CD8-positive, alpha-beta memory T cell (primary cell): Measurements from ENCODE around the gene LRP5. TPM values are rescaled to one million over a fixed set of nuclear protein-coding genes. Genes with fewer than 3 reads are reported as not detected.
A peak's percentile ranks its signal among the peaks of the same experiment; 100 is the strongest.
"Not testable (repeated sequence)": the region's sequence is repeated elsewhere in the genome, so short reads cannot be mapped to it uniquely, and the experiment has no call there.

Experiments used
- CTCF ChIA-PET: fragments of 350-600 bp; sonication (Branson Sonifier 250); formaldehyde crosslinking; loops from one replicate; lab custom pipeline; 2021; ENCODE audit warnings: antibody characterized with exemption; lab: Charles Lee
- POLR2A ChIA-PET: fragments of 350-600 bp; sonication (Branson Sonifier 250); formaldehyde crosslinking; loops from one replicate; lab custom pipeline; 2021; ENCODE audit warnings: antibody characterized with exemption; lab: Charles Lee
- DNase-seq, 5 donors: peaks; one replicate each; pipeline versions ENCODE4 v3.0.0 to v3.0.0-alpha.2; 2020 to 2022; ENCODE audit warnings: mixed read lengths in 1 of 5
- H3K27ac ChIP-seq: one replicate; pipeline ENCODE4 v1.7.0; 2013; ENCODE audit warnings: low read depth, mild to moderate bottlenecking, low read length, moderate library complexity
- H3K27me3 ChIP-seq: 2 replicates; pipeline ENCODE4 v1.7.0; 2013; ENCODE audit warnings: low read length, mild to moderate bottlenecking; ENCODE audit not compliant: insufficient read depth, poor library complexity, severe bottlenecking
- H3K36me3 ChIP-seq: 2 replicates; pipeline ENCODE4 v1.7.0; 2013; ENCODE audit warnings: mild to moderate bottlenecking, low read length, moderate library complexity; ENCODE audit not compliant: insufficient read depth
- H3K4me1 ChIP-seq: 2 replicates; pipeline ENCODE4 v1.7.0; 2013; ENCODE audit warnings: mild to moderate bottlenecking, low read length, moderate library complexity; ENCODE audit not compliant: insufficient read depth
- H3K4me3 ChIP-seq: 2 replicates; pipeline ENCODE4 v1.7.0; 2013; ENCODE audit warnings: mild to moderate bottlenecking, low read length
- H3K9me3 ChIP-seq: 2 replicates; pipeline ENCODE4 v1.7.0; 2013; ENCODE audit warnings: mild to moderate bottlenecking, low read length
- H3K27ac Mint-ChIP-seq, 8 donors: one replicate each; pipeline ENCODE4 v1.8.0; 2020 to 2021; ENCODE audit warnings: mixed read lengths in 8 of 8, mild to moderate bottlenecking in 6 of 8, inconsistent platforms in 3 of 8, moderate library complexity in 3 of 8
- H3K27me3 Mint-ChIP-seq, 2 donors: one replicate each; pipeline ENCODE4 v1.8.0; 2020 to 2021; ENCODE audit warnings: mixed read lengths in 2 of 2, mild to moderate bottlenecking in 1 of 2, moderate library complexity in 1 of 2
- H3K36me3 Mint-ChIP-seq, 3 donors: one replicate each; pipeline ENCODE4 v1.8.0; 2020 to 2021; ENCODE audit warnings: mixed read lengths in 3 of 3, inconsistent platforms in 1 of 3, mild to moderate bottlenecking in 1 of 3
- H3K4me1 Mint-ChIP-seq, 3 donors: one replicate each; pipeline ENCODE4 v1.8.0; 2020 to 2021; ENCODE audit warnings: mixed read lengths in 3 of 3, inconsistent platforms in 1 of 3, mild to moderate bottlenecking in 1 of 3
- H3K4me3 Mint-ChIP-seq, 7 donors: one replicate each; pipeline ENCODE4 v1.8.0; 2020 to 2021; ENCODE audit warnings: mixed read lengths in 7 of 7, mild to moderate bottlenecking in 6 of 7, moderate library complexity in 4 of 7, inconsistent platforms in 2 of 7
- H3K9me3 Mint-ChIP-seq, 5 donors: one replicate each; pipeline ENCODE4 v1.8.0; 2020 to 2022; ENCODE audit warnings: mixed read lengths in 5 of 5, mild to moderate bottlenecking in 3 of 5, moderate library complexity in 2 of 5, inconsistent platforms in 1 of 5
- polyA plus RNA-seq: library from polyadenylated mRNA; unstranded; fragments of 300-500 nt; fragmentation: Illumina TruSeq; gene quantifications from one replicate; pipeline ENCODE4 v1.2.3, GENCODE V29; 2021
- total RNA-seq, 2 experiments: library from RNA; stranded (reverse); gene quantifications; one replicate each; pipeline ENCODE4 v1.2.3, GENCODE V29; 2021

The LRP5 gene
- total and polyA plus RNA-seq, 3 experiments from 2014 or later: 0.68 to 9.9 (median 7.5) TPM

DNA sequence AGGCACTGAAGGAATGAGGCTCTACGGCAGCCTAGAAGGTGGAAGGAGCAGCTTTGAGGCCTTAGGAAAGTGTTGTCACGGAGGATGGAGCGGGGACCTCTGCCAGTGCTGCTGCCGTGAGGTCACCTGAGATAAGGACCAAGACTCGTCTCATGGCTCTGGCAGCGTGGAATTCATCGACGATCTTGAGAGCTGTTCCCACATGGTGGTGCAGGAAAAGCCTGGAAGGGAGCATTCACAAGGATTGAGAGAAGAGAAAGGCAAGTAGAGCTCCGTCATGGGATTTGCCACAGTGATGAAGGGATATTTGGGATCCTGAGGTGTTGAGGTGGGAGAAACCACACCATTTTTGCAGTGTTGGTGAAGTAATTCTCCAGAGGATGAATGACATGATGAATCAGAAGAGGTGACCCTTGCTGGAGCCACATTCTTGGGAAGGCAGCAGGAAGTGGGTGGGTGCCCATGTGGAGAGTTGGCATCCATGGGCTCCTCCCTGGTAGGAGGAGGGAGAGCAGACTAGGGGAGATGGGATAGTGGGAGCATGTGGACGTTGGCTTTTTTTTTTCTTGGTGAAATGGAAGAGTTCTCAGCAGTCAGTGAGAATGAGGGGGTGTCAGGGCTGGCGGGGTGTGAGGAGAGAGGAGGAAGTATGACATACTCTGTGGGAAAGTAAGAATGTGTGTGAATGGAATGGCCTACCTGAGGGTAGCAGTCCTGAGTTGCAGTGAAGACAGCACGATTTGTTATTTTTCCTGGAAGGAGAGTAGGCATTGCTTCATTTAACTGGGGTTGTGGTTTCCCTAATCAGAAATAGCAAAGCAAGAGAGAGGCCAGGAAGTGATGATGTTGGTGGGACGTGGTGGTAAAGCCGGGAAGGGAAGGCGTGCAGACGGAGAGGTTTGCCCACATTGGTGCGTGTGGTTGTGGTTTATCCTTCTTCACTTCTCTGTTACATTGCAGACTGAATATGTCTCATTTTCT is 159.3 kb downstream of the LRP5 start:
- Histone ChIP-seq H3K9me3 (no peaks in the 10 kb centered on the region), H3K36me3 (peaks cover 6% of the 10 kb centered on the region), H3K27me3 (no peaks in the 10 kb centered on the region), H3K27ac (no peak overlapping the region), H3K4me3 (peak overlapping the region; percentile 18), H3K4me1 (peaks cover 75% of the 10 kb centered on the region)
- no peaks in the 10 kb centered on the region for H3K9me3 Mint-ChIP-seq
- peak overlapping the region; percentile 77 to 94 (median 90) for H3K27ac Mint-ChIP-seq
- ChIA-PET POLR2A (no interaction called here), CTCF (no interaction called here)
- H3K27me3 Mint-ChIP-seq: peaks cover 0 to 3% of the 10 kb centered on the region in 2 donors
- H3K4me1 Mint-ChIP-seq: peaks cover 74 to 84% (median 83%) of the 10 kb centered on the region in 3 donors
- H3K36me3 Mint-ChIP-seq: peaks cover 0 to 27% (median 6%) of the 10 kb centered on the region in 3 donors
- peak; percentile 23 to 58 (median 51) for DNase-seq
- peak overlapping the region; percentile 44 to 85 (median 77) for H3K4me3 Mint-ChIP-seq

DNA sequence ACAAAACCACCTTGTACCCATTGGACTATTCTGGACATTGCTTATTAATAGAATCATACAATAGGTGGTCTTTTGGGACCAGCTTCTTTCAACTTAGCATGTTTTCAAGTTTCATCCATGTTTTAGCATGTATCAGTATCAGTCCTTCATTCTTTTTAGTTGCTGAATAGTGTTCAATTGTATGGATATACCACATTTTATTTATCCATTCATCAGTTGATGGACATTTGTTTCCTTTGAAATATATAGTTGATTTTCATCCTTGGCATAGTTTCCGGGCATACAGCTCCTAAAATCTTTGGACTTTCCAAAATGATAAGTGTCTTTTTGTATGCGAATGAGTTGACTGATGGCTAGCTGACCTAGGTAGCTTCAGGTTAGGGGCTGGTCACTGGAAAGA is 160.4 kb downstream of the LRP5 start:
- H3K27me3 ChIP-seq: no peaks in the 10 kb centered on the region
- no peaks in the 10 kb centered on the region for H3K9me3 ChIP-seq
- H3K36me3 ChIP-seq: peaks cover 6% of the 10 kb centered on the region
- Mint-ChIP-seq H3K27me3 (peaks cover 0 to 3% of the 10 kb centered on the region in 2 donors), H3K4me1 (peaks cover 75 to 86% (median 85%) of the 10 kb centered on the region in 3 donors), H3K27ac (peak overlapping the region in 7 of 8 donors; percentile 45 to 94 (median 86)), H3K9me3 (no peaks in the 10 kb centered on the region), H3K36me3 (peaks cover 0 to 29% (median 4%) of the 10 kb centered on the region in 3 donors), H3K4me3 (peak overlapping the region in 4 of 7 donors; percentile 42 to 77 (median 60))
- ChIA-PET POLR2A (no interaction called here), CTCF (no interaction called here)
- peaks cover 70% of the 10 kb centered on the region for H3K4me1 ChIP-seq
- H3K4me3 ChIP-seq: no peak overlapping the region
- DNase-seq: no peak
- H3K27ac ChIP-seq: no peak overlapping the region

DNA sequence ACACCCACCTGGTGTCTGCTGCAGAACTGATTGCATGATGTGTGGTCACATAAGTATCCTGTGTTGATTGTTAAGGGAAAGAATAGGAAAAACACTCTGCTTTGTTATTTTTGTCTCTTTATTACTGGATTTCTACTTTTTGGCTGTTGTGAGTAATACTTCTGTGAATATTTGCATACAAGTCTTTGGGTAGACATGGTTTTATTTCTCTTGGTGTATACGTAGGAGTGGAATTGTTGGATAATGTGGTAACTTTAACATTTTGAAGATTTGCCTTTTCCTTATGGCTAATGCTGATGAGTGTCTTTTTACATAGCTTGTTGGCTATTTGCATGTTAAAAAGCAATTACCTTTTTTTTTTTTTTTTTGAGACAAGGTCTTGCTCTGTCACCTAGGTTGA is 161.3 kb downstream of the LRP5 start:
- POLR2A ChIA-PET: no interaction called here
- H3K36me3 Mint-ChIP-seq: peaks cover 0 to 33% (median 4%) of the 10 kb centered on the region in 3 donors
- no peaks in the 10 kb centered on the region for H3K9me3 Mint-ChIP-seq
- H3K4me1 ChIP-seq: peaks cover 61% of the 10 kb centered on the region
- CTCF ChIA-PET: no interaction called here
- peaks cover 6% of the 10 kb centered on the region for H3K36me3 ChIP-seq
- H3K4me1 Mint-ChIP-seq: peaks cover 71 to 86% (median 84%) of the 10 kb centered on the region in 3 donors
- H3K27me3 ChIP-seq: no peaks in the 10 kb centered on the region
- H3K27me3 Mint-ChIP-seq: peaks cover 0 to 3% of the 10 kb centered on the region in 2 donors
- DNase-seq: no peak
- H3K9me3 ChIP-seq: no peaks in the 10 kb centered on the region
- no peak overlapping the region for H3K27ac ChIP-seq
- no peak overlapping the region for H3K4me3 ChIP-seq
- H3K27ac Mint-ChIP-seq: peak overlapping the region in 7 of 8 donors; percentile 22 to 92 (median 34)
- H3K4me3 Mint-ChIP-seq: peak overlapping the region in 5 of 7 donors; percentile 2 to 58 (median 49)

DNA sequence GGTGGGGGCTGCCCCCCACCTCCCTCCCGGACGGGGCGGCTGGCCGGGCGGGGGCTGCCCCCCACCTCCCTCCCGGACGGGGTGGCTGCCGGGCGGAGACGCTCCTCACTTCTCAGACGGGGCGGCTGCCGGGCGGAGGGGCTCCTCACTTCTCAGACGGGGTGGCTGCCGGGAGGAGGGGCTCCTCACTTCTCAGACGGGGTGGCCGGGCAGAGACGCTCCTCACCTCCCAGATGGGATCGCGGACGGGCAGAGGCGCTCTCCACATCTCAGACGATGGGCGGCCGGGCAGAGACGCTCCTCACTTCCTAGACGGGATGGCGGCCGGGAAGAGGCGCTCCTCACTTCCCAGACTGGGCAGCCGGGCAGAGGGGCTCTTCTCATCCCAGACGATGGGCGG is 163.2 kb downstream of the LRP5 start:
- H3K27ac ChIP-seq, DNase-seq, H3K4me3 ChIP-seq, H3K9me3 Mint-ChIP-seq, H3K4me3 Mint-ChIP-seq, POLR2A ChIA-PET, H3K9me3 ChIP-seq, H3K36me3 ChIP-seq, H3K27me3 Mint-ChIP-seq, H3K27me3 ChIP-seq, CTCF ChIA-PET: not testable (repeated sequence)
- H3K36me3 Mint-ChIP-seq: peaks cover 0 to 42% (median 4%) of the 10 kb centered on the region in 3 donors
- H3K4me1 ChIP-seq: peaks cover 61% of the 10 kb centered on the region
- H3K27ac Mint-ChIP-seq: peak overlapping the region in 1 of 8 donors; percentile 8
- H3K4me1 Mint-ChIP-seq: peaks cover 69 to 86% (median 83%) of the 10 kb centered on the region in 3 donors

DNA sequence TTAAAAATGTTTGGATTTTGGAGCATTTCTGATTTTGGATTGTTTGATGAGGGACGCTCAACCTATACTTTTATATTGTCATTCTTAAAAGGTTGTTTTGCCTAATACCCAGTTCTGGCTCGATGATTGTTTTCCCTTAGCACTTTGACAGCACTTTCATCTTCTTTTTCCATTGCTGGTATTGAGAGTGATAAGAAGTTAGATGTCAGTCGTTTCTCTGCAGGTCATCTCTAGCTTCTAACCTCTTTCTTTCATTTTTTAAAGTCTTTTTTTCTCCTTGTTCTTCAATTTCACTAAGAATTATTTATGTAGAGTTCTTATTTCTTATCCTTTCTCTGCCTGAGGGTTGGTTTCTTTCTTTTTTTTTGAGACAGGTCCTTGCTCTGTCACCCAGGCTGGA is 167.0 kb downstream of the LRP5 start:
- Mint-ChIP-seq H3K4me3 (peak overlapping the region in 3 of 7 donors; percentile 8 to 51 (median 20)), H3K27me3 (no peaks in the 10 kb centered on the region), H3K9me3 (no peaks in the 10 kb centered on the region), H3K27ac (peak overlapping the region in 2 of 8 donors; percentile 47 to 54), H3K36me3 (peaks cover 0 to 30% (median 5%) of the 10 kb centered on the region in 3 donors), H3K4me1 (peaks cover 62 to 85% (median 82%) of the 10 kb centered on the region in 3 donors)
- DNase-seq: no peak
- CTCF ChIA-PET: no interaction called here
- Histone ChIP-seq H3K27me3 (no peaks in the 10 kb centered on the region), H3K4me3 (no peak overlapping the region), H3K27ac (no peak overlapping the region), H3K9me3 (no peaks in the 10 kb centered on the region), H3K4me1 (peaks cover 46% of the 10 kb centered on the region), H3K36me3 (no peaks in the 10 kb centered on the region)
- POLR2A ChIA-PET: no interaction called here

DNA sequence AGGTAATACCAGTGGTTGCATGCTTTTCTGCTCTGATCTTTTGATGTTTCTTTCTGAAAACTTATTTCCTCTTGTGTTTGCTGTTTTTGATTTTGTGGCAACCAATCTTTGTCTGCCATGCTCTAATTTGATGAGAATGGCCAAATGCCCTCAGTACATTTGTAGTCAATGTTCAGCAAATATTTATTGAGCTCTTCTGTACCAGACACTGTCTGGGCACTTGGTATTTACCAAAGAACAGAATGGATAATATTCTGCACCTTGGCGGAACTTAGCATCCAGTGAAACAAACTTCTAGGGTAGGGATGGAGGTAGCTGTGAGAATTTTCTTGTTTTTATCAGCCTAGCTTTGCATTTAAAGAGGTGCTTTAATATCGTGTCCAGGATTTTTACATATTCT is 167.8 kb downstream of the LRP5 start:
- POLR2A ChIA-PET: no interaction called here
- Histone ChIP-seq H3K9me3 (no peaks in the 10 kb centered on the region), H3K27me3 (no peaks in the 10 kb centered on the region), H3K36me3 (no peaks in the 10 kb centered on the region), H3K4me1 (peaks cover 48% of the 10 kb centered on the region), H3K4me3 (no peak overlapping the region), H3K27ac (no peak overlapping the region)
- peak overlapping the region in 2 of 8 donors; percentile 15 to 34 for H3K27ac Mint-ChIP-seq
- H3K4me1 Mint-ChIP-seq: peaks cover 65 to 86% (median 85%) of the 10 kb centered on the region in 3 donors
- H3K4me3 Mint-ChIP-seq: peak overlapping the region in 4 of 7 donors; percentile 2 to 58 (median 38)
- DNase-seq: no peak
- H3K27me3 Mint-ChIP-seq: no peaks in the 10 kb centered on the region
- CTCF ChIA-PET: no interaction called here
- H3K36me3 Mint-ChIP-seq: peaks cover 0 to 26% (median 5%) of the 10 kb centered on the region in 3 donors
- no peaks in the 10 kb centered on the region for H3K9me3 Mint-ChIP-seq

DNA sequence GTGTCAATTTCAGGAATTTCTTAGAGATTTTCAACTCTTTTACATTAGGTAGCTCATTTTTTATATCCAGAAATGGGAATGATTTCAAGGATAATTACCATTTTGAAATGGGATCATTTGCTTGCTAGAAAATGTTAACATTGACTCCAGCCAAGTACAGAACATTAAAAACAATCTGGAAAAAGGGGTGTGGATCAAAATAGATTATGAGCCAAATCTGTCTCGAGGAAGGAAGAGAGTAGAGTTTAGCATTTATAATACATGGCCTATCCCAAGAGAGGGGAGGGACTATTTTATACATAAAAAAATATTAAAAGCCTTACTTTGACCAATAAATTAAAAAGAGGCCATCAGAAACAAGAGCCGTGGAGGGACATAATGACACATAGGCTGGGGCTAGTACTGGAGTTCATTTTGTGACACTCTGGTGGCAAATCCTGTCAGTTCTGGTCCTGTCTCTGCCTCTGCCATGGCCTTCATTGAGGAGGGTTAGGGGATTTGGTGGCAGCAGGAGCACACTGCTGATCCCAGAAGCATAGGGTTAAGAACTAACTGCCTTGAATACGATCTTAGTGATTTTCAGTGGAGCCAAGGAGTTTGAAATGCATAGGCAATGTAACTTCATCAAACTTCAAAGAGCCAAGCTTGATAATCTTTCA is 168.6 kb downstream of the LRP5 start:
- Histone ChIP-seq H3K4me1 (peaks cover 53% of the 10 kb centered on the region), H3K27ac (no peak overlapping the region), H3K9me3 (no peaks in the 10 kb centered on the region), H3K27me3 (no peaks in the 10 kb centered on the region), H3K36me3 (no peaks in the 10 kb centered on the region), H3K4me3 (no peak overlapping the region)
- DNase-seq: no peak
- peak overlapping the region in 4 of 8 donors; percentile 8 to 68 (median 31) for H3K27ac Mint-ChIP-seq
- ChIA-PET POLR2A (no interaction called here), CTCF (no interaction called here)
- no peaks in the 10 kb centered on the region for H3K27me3 Mint-ChIP-seq
- no peaks in the 10 kb centered on the region for H3K9me3 Mint-ChIP-seq
- H3K4me1 Mint-ChIP-seq: peaks cover 68 to 94% (median 91%) of the 10 kb centered on the region in 3 donors
- peaks cover 0 to 24% (median 5%) of the 10 kb centered on the region in 3 donors for H3K36me3 Mint-ChIP-seq
- peak overlapping the region in 5 of 7 donors; percentile 6 to 38 (median 21) for H3K4me3 Mint-ChIP-seq
